H1 (cell line): ENCODE data around the gene CXCL12. TPM values are rescaled to one million over a fixed set of nuclear protein-coding genes. Genes with fewer than 3 reads are reported as not detected.

ENCODE experiments used
- BACH1 ChIP-seq: IDR thresholded peaks from 2 replicates; pipeline ENCODE4 v1.6.1; 2012; ENCODE audit warnings: low read length, improper control_type of control experiment
- HDAC6 ChIP-seq: IDR thresholded peaks from one replicate; pipeline ENCODE4 v1.7.1; 2012; ENCODE audit warnings: low read depth, mild to moderate bottlenecking, inconsistent platforms, low read length, moderate library complexity
- PHF8 ChIP-seq: fragments of 200-600 bp; sonication (generic); conservative IDR thresholded peaks from 2 replicates; pipeline ENCODE4 v1.7.1; 2012; ENCODE audit warnings: low read depth, mild to moderate bottlenecking, inconsistent platforms, low read length, moderate library complexity
- SIN3A ChIP-seq, 2 experiments: IDR thresholded peaks in 1 of 2; conservative IDR thresholded peaks in 1 of 2; 2 replicates each; pipeline ENCODE4 v1.6.1; 2011 to 2012; ENCODE audit warnings: low read length in 2 of 2, improper control_type of control experiment in 1 of 2, low read depth in 1 of 2, mild to moderate bottlenecking in 1 of 2
- SRF ChIP-seq: IDR thresholded peaks from 2 replicates; pipeline ENCODE4 v1.6.1; 2011; ENCODE audit warnings: mild to moderate bottlenecking, low read depth, low read length, moderate library complexity
- SUZ12 ChIP-seq: fragments of 200-600 bp; sonication (generic); IDR thresholded peaks from 2 replicates; pipeline ENCODE4 v1.6.1; 2012; ENCODE audit warnings: mild to moderate bottlenecking, inconsistent platforms, low read length, moderate library complexity, mixed read lengths
- USF2 ChIP-seq: IDR thresholded peaks from 2 replicates; pipeline ENCODE4 v1.6.1; 2011; ENCODE audit warnings: low read length, improper control_type of control experiment
- polyA plus RNA-seq, 7 experiments: library from polyadenylated mRNA; depleted of rRNA in 3 of 7; stranded (reverse) in 5 of 7; unstranded in 2 of 7; fragments of >200 nt in 5 of 7; fragments of 200-250 nt in 2 of 7; gene quantifications; 1 replicate in 5 of 7; 2 replicates in 1 of 7; 4 replicates in 1 of 7; pipeline versions ENCODE4 v1.2.1 to v1.2.3, GENCODE V29; 2011 to 2013; ENCODE audit warnings: missing spikeins in 2 of 7, mixed read lengths in 2 of 7
- total RNA-seq: library from RNA; stranded (reverse); fragmentation: NEBNext Ultra II Directional; extraction: Animal tissue kit (Norgen Biotek cat#: 25700); gene quantifications from 2 replicates; pipeline ENCODE4 v1.2.1, GENCODE V29; 2021

CXCL12 gene
- total and polyA plus RNA-seq, 2 of the 8 experiments (the other 6 are each of a cell fraction or from before 2014, with no cell fraction given), result 51.4 to 53.8 TPM

DNA sequence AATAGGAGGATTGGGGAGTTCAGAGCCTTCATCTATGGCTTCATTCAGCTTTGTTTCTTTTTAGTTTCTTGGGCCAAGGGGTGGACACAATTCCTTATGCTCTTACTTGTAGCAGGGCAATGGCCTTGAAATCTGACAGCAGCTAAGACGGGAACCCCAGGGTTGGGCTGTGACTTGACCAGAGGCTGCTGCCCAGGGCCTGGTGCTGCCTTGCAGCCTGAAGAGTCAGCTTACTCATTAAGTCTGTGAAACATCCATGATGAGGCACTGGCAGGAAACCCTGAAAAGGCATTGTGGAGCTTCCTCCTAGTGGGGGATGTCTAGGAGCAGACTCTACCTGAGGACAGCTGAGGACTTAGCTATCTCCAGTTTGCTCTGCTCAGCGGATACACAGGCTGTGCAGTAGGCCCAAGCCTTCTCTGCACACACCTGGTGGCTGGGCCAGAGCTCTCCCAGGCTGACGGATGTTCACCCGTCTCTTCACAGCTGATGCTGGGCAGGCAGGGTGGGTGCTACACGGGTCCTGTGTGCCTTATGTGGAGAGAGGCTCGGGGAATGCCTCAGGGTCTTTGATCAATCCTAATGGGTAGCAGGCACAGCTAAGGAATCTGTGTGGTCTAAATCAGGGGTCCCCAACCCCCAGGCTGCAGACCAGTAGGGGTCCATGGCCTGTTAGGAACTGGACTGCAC, 17.8 kb downstream of the CXCL12 start (continued):
- no peak for TF ChIP-seq PHF8
- TF ChIP-seq SIN3A (conservative IDR thresholded peaks at IDR 0.05 in 1 of 2, IDR thresholded peaks at IDR 0.05 in 1 of 2; ENCODE audit: low read depth in 1 of 2, low read length in 2 of 2), result no peak
- TF ChIP-seq USF2, result no peak
- no peak for TF ChIP-seq BACH1
- no peak for TF ChIP-seq HDAC6
- no peak for TF ChIP-seq SRF
- no peak for TF ChIP-seq SUZ12
- TF ChIP-seq, all 59 proteins: peak for 0
